Gastrocnemius medialis (tissue), 4 donors: Measurements from ENCODE around the gene BANK1.

Experiments used
- CTCF ChIP-seq, 5 experiments: fragments of 450-650 bp in 3 of 5; fragments of 200-600 bp in 2 of 5; sonication (generic) in 2 of 5; IDR thresholded peaks in 4 of 5; conservative IDR thresholded peaks in 1 of 5; 1 replicate in 4 of 5; 2 replicates in 1 of 5; pipeline ENCODE4 v1.5.1; 2016 to 2019; ENCODE audit warnings: antibody characterized with exemption in 5 of 5, mild to moderate bottlenecking in 3 of 5, moderate library complexity in 3 of 5
- POLR2A ChIP-seq, 2 donors: fragments of 450-650 bp; IDR thresholded peaks; one replicate each; pipeline ENCODE4 v1.6.1; 2017; ENCODE audit warnings: antibody characterized with exemption in 2 of 2, mild to moderate bottlenecking in 2 of 2, moderate library complexity in 2 of 2

GRCh38 chr4:101791182-101791558, 640 bp downstream of the BANK1 start:
- TF ChIP-seq CTCF (IDR thresholded peaks at IDR 0.05 in 4 of 5, conservative IDR thresholded peaks at IDR 0.05 in 1 of 5) (no peak), POLR2A (IDR thresholded peaks at IDR 0.05) (no peak)
